HEK293 (cell line): ENCODE data around the gene SHTN1.

Experiments
- CTCF ChIA-PET: fragments of 350-600 bp; formaldehyde crosslinking; extraction: SDS; loops from one replicate; lab custom pipeline; 2021; ENCODE audit warnings: antibody characterized with exemption; lab: Yijun Ruan, JAX
- POLR2A ChIA-PET: fragments of 300-600 bp; formaldehyde crosslinking; extraction: SDS; loops from one replicate; lab custom pipeline; 2020; ENCODE audit warnings: antibody characterized with exemption, inconsistent platforms; lab: Yijun Ruan, JAX
- H3K27ac ChIP-seq: fragments of 200-500 bp; sonication (Bioruptor generic); 2 replicates; pipeline ENCODE4 v1.5.1; 2014; ENCODE audit warnings: low read depth, low read length, control low read depth, inconsistent platforms; ENCODE audit errors: extremely low read depth
- H3K36me3 ChIP-seq, 2 experiments: fragments of 200-500 bp in 1 of 2; sonication (Bioruptor generic) in 1 of 2; 1 replicate in 1 of 2; 2 replicates in 1 of 2; pipeline ENCODE4 v1.5.1; 2014 to 2017; ENCODE audit warnings: inconsistent platforms in 2 of 2, low read length in 2 of 2; ENCODE audit not compliant: control insufficient read depth in 2 of 2, insufficient read depth in 1 of 2
- H3K4me1 ChIP-seq: fragments of 200-500 bp; sonication (Bioruptor generic); 2 replicates; pipeline ENCODE4 v1.5.1; 2014; ENCODE audit warnings: mild to moderate bottlenecking, low read length, inconsistent platforms; ENCODE audit not compliant: control insufficient read depth, insufficient read depth
- H3K4me3 ChIP-seq: 2 replicates; pipeline ENCODE4 v1.5.1; 2011; ENCODE audit warnings: low read depth, mild to moderate bottlenecking, control low read depth, low read length, moderate library complexity
- H3K9me3 ChIP-seq: fragments of 200-500 bp; sonication (Bioruptor generic); 2 replicates; pipeline ENCODE4 v1.5.1; 2014; ENCODE audit warnings: low read depth, low read length, inconsistent platforms; ENCODE audit not compliant: control insufficient read depth, insufficient read depth
- GLI2 ChIP-seq: fragments of 450-650 bp; formaldehyde crosslinking; IDR thresholded peaks from 2 replicates; pipeline ENCODE4; 2017; ENCODE audit warnings: missing biosample characterization, missing genetic modification characterization, low read depth, borderline replicate concordance
- GLI4 ChIP-seq: fragments of 450-650 bp; formaldehyde crosslinking; IDR thresholded peaks from 2 replicates; pipeline ENCODE4 v1.5.1; 2016; ENCODE audit warnings: missing biosample characterization, missing genetic modification characterization
- MEIS1 ChIP-seq: sonication (generic); formaldehyde crosslinking; IDR thresholded peaks from 2 replicates; pipeline ENCODE4 v1.8.1; 2022; ENCODE audit warnings: missing genetic modification reagents, mild to moderate bottlenecking, borderline replicate concordance
- PRDM10 ChIP-seq: fragments of 450-650 bp; formaldehyde crosslinking; IDR thresholded peaks from 2 replicates; pipeline ENCODE4 v1.5.1; 2016; ENCODE audit warnings: missing biosample characterization, missing genetic modification characterization
- ZBTB20 ChIP-seq: fragments of 450-650 bp; formaldehyde crosslinking; IDR thresholded peaks from 2 replicates; pipeline ENCODE4 v1.5.1; 2016; ENCODE audit warnings: missing biosample characterization, missing genetic modification characterization
- ZFP37 ChIP-seq: fragments of 450-650 bp; formaldehyde crosslinking; IDR thresholded peaks from 2 replicates; pipeline ENCODE4 v1.5.1; 2016; ENCODE audit warnings: missing biosample characterization, missing genetic modification characterization
- ZIC2 ChIP-seq: fragments of 450-650 bp; formaldehyde crosslinking; IDR thresholded peaks from 2 replicates; pipeline ENCODE4 v1.5.1; 2016; ENCODE audit warnings: missing biosample characterization, missing genetic modification characterization
- ZNF112 ChIP-seq: fragments of 450-650 bp; formaldehyde crosslinking; IDR thresholded peaks from 2 replicates; pipeline ENCODE4 v1.5.0; 2017; ENCODE audit warnings: missing biosample characterization, missing genetic modification characterization
- ZNF121 ChIP-seq: fragments of 450-650 bp; formaldehyde crosslinking; IDR thresholded peaks from 2 replicates; pipeline ENCODE4 v1.5.1; 2016; ENCODE audit warnings: missing biosample characterization, missing genetic modification characterization
- ZNF133 ChIP-seq: fragments of 450-650 bp; formaldehyde crosslinking; IDR thresholded peaks from 2 replicates; pipeline ENCODE4 v1.5.1; 2016; ENCODE audit warnings: missing biosample characterization, missing genetic modification characterization
- ZNF155 ChIP-seq: fragments of 450-650 bp; formaldehyde crosslinking; IDR thresholded peaks from 2 replicates; pipeline ENCODE4 v1.5.1; 2016; ENCODE audit warnings: missing biosample characterization, missing genetic modification characterization
- ZNF174 ChIP-seq: fragments of 450-650 bp; formaldehyde crosslinking; IDR thresholded peaks from 2 replicates; pipeline ENCODE4 v1.5.0; 2017; ENCODE audit warnings: missing biosample characterization, mild to moderate bottlenecking, missing genetic modification characterization
- ZNF2 ChIP-seq: fragments of 450-650 bp; formaldehyde crosslinking; IDR thresholded peaks from 2 replicates; pipeline ENCODE4 v1.5.1; 2016; ENCODE audit warnings: missing biosample characterization, missing genetic modification characterization
- ZNF223 ChIP-seq: fragments of 450-650 bp; formaldehyde crosslinking; IDR thresholded peaks from 2 replicates; pipeline ENCODE4 v1.5.1; 2016; ENCODE audit warnings: missing biosample characterization, missing genetic modification characterization
- ZNF423 ChIP-seq: fragments of 450-650 bp; formaldehyde crosslinking; IDR thresholded peaks from 2 replicates; pipeline ENCODE4 v1.5.1; 2016; ENCODE audit warnings: missing biosample characterization, missing genetic modification characterization
- ZNF426 ChIP-seq: fragments of 450-650 bp; formaldehyde crosslinking; IDR thresholded peaks from 2 replicates; pipeline ENCODE4 v1.5.1; 2017; ENCODE audit warnings: missing biosample characterization, missing genetic modification characterization, mild to moderate bottlenecking, inconsistent platforms, moderate library complexity
- ZNF514 ChIP-seq: fragments of 450-650 bp; formaldehyde crosslinking; IDR thresholded peaks from 2 replicates; pipeline ENCODE4 v1.5.1; 2016; ENCODE audit warnings: missing biosample characterization, missing genetic modification characterization
- ZNF521 ChIP-seq: fragments of 450-650 bp; formaldehyde crosslinking; IDR thresholded peaks from 2 replicates; pipeline ENCODE4 v1.5.1; 2017; ENCODE audit warnings: missing biosample characterization, mild to moderate bottlenecking, missing genetic modification characterization
- ZNF544 ChIP-seq: fragments of 450-650 bp; formaldehyde crosslinking; IDR thresholded peaks from 2 replicates; pipeline ENCODE4 v1.5.0; 2017; ENCODE audit warnings: missing biosample characterization, missing genetic modification characterization
- ZNF549 ChIP-seq: fragments of 450-650 bp; IDR thresholded peaks from 2 replicates; pipeline ENCODE4 v1.5.1; 2018; ENCODE audit warnings: missing biosample characterization, missing genetic modification characterization, mild to moderate bottlenecking, inconsistent platforms, moderate library complexity
- ZNF571 ChIP-seq: fragments of 450-650 bp; formaldehyde crosslinking; IDR thresholded peaks from 2 replicates; pipeline ENCODE4 v1.5.0; 2017; ENCODE audit warnings: missing biosample characterization, missing genetic modification characterization
- ZNF658 ChIP-seq: fragments of 450-650 bp; formaldehyde crosslinking; IDR thresholded peaks from 2 replicates; pipeline ENCODE4; 2016; ENCODE audit warnings: missing biosample characterization, missing genetic modification characterization
- ZNF707 ChIP-seq: fragments of 450-650 bp; formaldehyde crosslinking; IDR thresholded peaks from 2 replicates; pipeline ENCODE4 v1.5.1; 2016; ENCODE audit warnings: missing biosample characterization, missing genetic modification characterization
- ZNF747 ChIP-seq: fragments of 450-650 bp; formaldehyde crosslinking; IDR thresholded peaks from 2 replicates; pipeline ENCODE4 v1.5.1; 2016; ENCODE audit warnings: missing biosample characterization, missing genetic modification characterization
- ZNF777 ChIP-seq: fragments of 450-650 bp; formaldehyde crosslinking; IDR thresholded peaks from 2 replicates; pipeline ENCODE4 v1.5.1; 2017; ENCODE audit warnings: missing biosample characterization, missing genetic modification characterization, borderline replicate concordance
- ZNF791 ChIP-seq: fragments of 450-650 bp; formaldehyde crosslinking; IDR thresholded peaks from 2 replicates; pipeline ENCODE4 v1.5.1; 2016; ENCODE audit warnings: missing biosample characterization, missing genetic modification characterization
- ZSCAN16 ChIP-seq: fragments of 450-650 bp; formaldehyde crosslinking; IDR thresholded peaks from 2 replicates; pipeline ENCODE4 v1.5.1; 2016; ENCODE audit warnings: missing biosample characterization, missing genetic modification characterization
- TF ChIP-seq, protein P1 (sequence below): fragments of 450-650 bp; formaldehyde crosslinking; IDR thresholded peaks from 2 replicates; pipeline ENCODE4 v1.5.1; 2016; ENCODE audit warnings: missing biosample characterization, missing genetic modification characterization
- TF ChIP-seq, protein P2 (sequence below): fragments of 450-650 bp; formaldehyde crosslinking; IDR thresholded peaks from 2 replicates; pipeline ENCODE4 v1.5.1; 2017; ENCODE audit warnings: missing biosample characterization, missing genetic modification characterization

SHTN1 gene

DNA sequence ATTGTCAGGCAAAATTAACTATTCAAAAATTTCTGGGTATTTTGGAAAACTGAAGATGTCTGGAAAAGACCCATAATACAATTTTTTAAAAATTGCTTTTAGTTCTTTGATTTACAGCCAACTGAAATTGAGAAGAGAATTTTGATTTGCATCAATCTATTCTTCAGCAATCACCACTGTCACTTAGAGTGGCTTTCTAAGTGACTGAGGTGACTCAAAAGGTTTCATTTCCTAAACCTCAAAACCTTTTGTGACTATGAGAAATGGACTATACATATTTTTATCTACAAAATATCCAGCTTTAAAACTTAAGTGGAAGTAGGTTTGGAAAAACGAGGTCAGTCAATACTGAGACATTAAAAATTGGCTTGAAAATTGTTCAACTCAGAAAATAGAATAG, 95.7 kb downstream of the SHTN1 start:
- H3K4me3 ChIP-seq = no peak overlapping the region
- no peak overlapping the region for H3K27ac ChIP-seq
- POLR2A ChIA-PET = no interaction called here
- H3K9me3 ChIP-seq = no peaks in the 10 kb centered on the region
- H3K4me1 ChIP-seq = no peaks in the 10 kb centered on the region
- no peak for TF ChIP-seq ZNF549 (tag by site-specific recombination)
- TF ChIP-seq ZBTB20 (tag by site-specific recombination) = no peak
- TF ChIP-seq ZNF658 (tag by site-specific recombination) = no peak
- no peak for TF ChIP-seq ZNF426
- no peak for TF ChIP-seq PRDM10 (tag by site-specific recombination)
- no peak for TF ChIP-seq ZNF174 (tag by site-specific recombination)
- no peak for TF ChIP-seq ZNF223 (tag by site-specific recombination)
- no peak for TF ChIP-seq ZNF423
- no peak for TF ChIP-seq ZNF155 (tag by site-specific recombination)
- no peak for TF ChIP-seq ZNF112 (tag by site-specific recombination)
- no peak for TF ChIP-seq ZNF121 (tag by site-specific recombination)
- no peak for TF ChIP-seq ZIC2 (tag by site-specific recombination)
- TF ChIP-seq MEIS1 = no peak
- no peak for TF ChIP-seq ZNF777
- TF ChIP-seq, protein P1, sequence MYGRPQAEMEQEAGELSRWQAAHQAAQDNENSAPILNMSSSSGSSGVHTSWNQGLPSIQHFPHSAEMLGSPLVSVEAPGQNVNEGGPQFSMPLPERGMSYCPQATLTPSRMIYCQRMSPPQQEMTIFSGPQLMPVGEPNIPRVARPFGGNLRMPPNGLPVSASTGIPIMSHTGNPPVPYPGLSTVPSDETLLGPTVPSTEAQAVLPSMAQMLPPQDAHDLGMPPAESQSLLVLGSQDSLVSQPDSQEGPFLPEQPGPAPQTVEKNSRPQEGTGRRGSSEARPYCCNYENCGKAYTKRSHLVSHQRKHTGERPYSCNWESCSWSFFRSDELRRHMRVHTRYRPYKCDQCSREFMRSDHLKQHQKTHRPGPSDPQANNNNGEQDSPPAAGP (tag by site-specific recombination) = no peak
- no peak for TF ChIP-seq ZNF521 (tag by site-specific recombination)
- TF ChIP-seq GLI4 (tag by site-specific recombination) = no peak
- TF ChIP-seq, protein P2, sequence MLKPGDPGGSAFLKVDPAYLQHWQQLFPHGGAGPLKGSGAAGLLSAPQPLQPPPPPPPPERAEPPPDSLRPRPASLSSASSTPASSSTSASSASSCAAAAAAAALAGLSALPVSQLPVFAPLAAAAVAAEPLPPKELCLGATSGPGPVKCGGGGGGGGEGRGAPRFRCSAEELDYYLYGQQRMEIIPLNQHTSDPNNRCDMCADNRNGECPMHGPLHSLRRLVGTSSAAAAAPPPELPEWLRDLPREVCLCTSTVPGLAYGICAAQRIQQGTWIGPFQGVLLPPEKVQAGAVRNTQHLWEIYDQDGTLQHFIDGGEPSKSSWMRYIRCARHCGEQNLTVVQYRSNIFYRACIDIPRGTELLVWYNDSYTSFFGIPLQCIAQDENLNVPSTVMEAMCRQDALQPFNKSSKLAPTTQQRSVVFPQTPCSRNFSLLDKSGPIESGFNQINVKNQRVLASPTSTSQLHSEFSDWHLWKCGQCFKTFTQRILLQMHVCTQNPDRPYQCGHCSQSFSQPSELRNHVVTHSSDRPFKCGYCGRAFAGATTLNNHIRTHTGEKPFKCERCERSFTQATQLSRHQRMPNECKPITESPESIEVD (tag by site-specific recombination) = no peak
- no peak for TF ChIP-seq ZNF791
- peaks cover 18 to 45% of the 10 kb centered on the region in 2 experiments for H3K36me3 ChIP-seq
- CTCF ChIA-PET = interaction anchor here (0.6 kb wide), 1 partner anchor 117 kb away, joined by 3 read pairs; no protein-coding TSS in a partner anchor

DNA sequence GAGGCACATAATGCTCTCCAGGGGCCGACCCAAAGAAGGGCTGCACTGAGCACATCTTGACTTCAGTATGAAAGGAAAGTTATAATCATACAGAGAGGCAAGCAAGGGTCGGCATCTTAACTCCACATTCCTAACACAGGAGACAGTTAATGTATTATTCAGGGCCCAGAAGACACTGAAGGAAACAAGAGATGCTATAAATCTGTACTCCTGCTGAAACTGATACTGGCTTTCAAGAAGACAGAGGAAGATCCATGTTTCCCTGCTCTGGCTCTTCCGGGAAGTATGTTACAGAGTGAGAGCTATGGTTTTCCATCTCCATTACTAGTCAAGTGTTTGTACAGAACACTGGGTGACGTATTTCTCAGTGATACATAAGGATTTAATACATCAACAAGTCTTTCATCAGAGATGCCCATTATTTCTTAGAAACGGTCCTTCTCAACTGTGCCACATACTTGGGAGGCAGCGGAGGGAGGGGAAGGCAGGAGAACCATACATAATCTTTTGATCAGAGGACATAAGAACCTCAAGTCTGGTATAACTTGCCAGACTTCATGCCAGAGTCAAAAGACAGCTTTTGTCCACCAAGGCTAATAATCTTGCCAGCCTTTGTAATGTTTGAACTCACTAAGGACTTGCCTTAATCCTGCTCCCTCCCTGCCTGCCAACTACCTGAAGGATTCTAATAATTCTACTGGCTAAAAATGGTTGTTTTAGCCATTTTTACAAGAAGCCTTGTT, 97.6 kb downstream of the SHTN1 start:
- ChIA-PET CTCF (interaction anchor here (0.6 kb wide), 1 partner anchor 961 kb away, joined by 4 read pairs; no protein-coding TSS in a partner anchor), POLR2A (no interaction called here)
- no peaks in the 10 kb centered on the region for H3K4me1 ChIP-seq
- peaks cover 16 to 44% of the 10 kb centered on the region in 2 experiments for H3K36me3 ChIP-seq
- no peak for TF ChIP-seq ZNF571
- no peak for TF ChIP-seq ZFP37 (tag by site-specific recombination)
- no peak for TF ChIP-seq ZNF544 (tag by site-specific recombination)
- no peak for TF ChIP-seq ZNF133 (tag by site-specific recombination)
- TF ChIP-seq ZNF549 (tag by site-specific recombination) = no peak
- no peak for TF ChIP-seq ZNF747 (tag by site-specific recombination)
- no peak for TF ChIP-seq ZNF514
- TF ChIP-seq ZNF707 (tag by site-specific recombination) = no peak
- no peak for TF ChIP-seq ZNF2 (tag by site-specific recombination)
- no peak for TF ChIP-seq ZSCAN16 (tag by site-specific recombination)
- no peak for TF ChIP-seq GLI2 (tag by site-specific recombination)
- no peaks in the 10 kb centered on the region for H3K9me3 ChIP-seq
- H3K27ac ChIP-seq = no peak overlapping the region
- no peak overlapping the region for H3K4me3 ChIP-seq
